Uterus (tissue), 2 donors: Measurements from ENCODE around the gene CCNL2.

Experiments
- CTCF ChIP-seq, 4 experiments: fragments of 200-600 bp in 2 of 4; fragments of 450-650 bp in 2 of 4; sonication (generic) in 2 of 4; IDR thresholded peaks; one replicate each; pipeline ENCODE4 v1.5.1; 2016 to 2019; ENCODE audit warnings: antibody characterized with exemption in 4 of 4, mild to moderate bottlenecking in 2 of 4, moderate library complexity in 1 of 4
- POLR2A ChIP-seq, 2 donors: fragments of 450-650 bp; IDR thresholded peaks; one replicate each; pipeline ENCODE4 v1.6.1; 2016; ENCODE audit warnings: antibody characterized with exemption in 2 of 2, mild to moderate bottlenecking in 1 of 2, moderate library complexity in 1 of 2

- TF ChIP-seq CTCF (IDR thresholded peaks at IDR 0.05) (no peak), POLR2A (IDR thresholded peaks at IDR 0.05) (no peak)
These were observed 21.5 kb downstream of the CCNL2 start for GRCh38 chr1:1377540-1378205.
